Tibial nerve (tissue), 4 donors: ENCODE measurements around the gene ELF2. TPM values are rescaled to one million over a fixed set of nuclear protein-coding genes. Genes with fewer than 3 reads are reported as not detected.

Experiments used
- DNase-seq, 2 donors: peaks; one replicate each; pipeline ENCODE4 v3.0.0-alpha.2; 2019; ENCODE audit warnings: low spot score in 2 of 2
- H3K27ac ChIP-seq, 4 donors: fragments of 200-600 bp; sonication (generic) in 3 of 4; one replicate each; pipeline ENCODE4 v1.5.1; 2017 to 2019; ENCODE audit warnings: mild to moderate bottlenecking in 1 of 4
- H3K27me3 ChIP-seq, 2 donors: fragments of 200-600 bp; sonication (generic) in 1 of 2; one replicate each; pipeline versions ENCODE4 v1.5.1 to v1.6.0; 2017 to 2019
- H3K36me3 ChIP-seq, 3 donors: fragments of 200-600 bp; sonication (generic); one replicate each; pipeline ENCODE4 v1.5.1; 2018 to 2019
- H3K4me1 ChIP-seq, 4 donors: fragments of 200-600 bp; sonication (generic) in 3 of 4; one replicate each; pipeline ENCODE4 v1.5.1; 2017 to 2019
- H3K4me3 ChIP-seq, 4 donors: fragments of 200-600 bp; sonication (generic) in 3 of 4; one replicate each; pipeline ENCODE4 v1.5.1; 2017 to 2019; ENCODE audit warnings: mild to moderate bottlenecking in 1 of 4, moderate library complexity in 1 of 4
- H3K9me3 ChIP-seq, 4 donors: fragments of 200-600 bp; sonication (generic) in 3 of 4; one replicate each; pipeline ENCODE4 v1.5.1; 2017 to 2019
- EP300 ChIP-seq, 2 donors: sonication (generic); formaldehyde crosslinking; IDR thresholded peaks; one replicate each; pipeline ENCODE4 v1.6.1; 2017; ENCODE audit warnings: antibody characterized with exemption in 2 of 2, mild to moderate bottlenecking in 1 of 2
- POLR2A ChIP-seq, 2 donors: fragments of 450-650 bp; IDR thresholded peaks; one replicate each; pipeline ENCODE4 v1.6.1; 2017; ENCODE audit warnings: antibody characterized with exemption in 2 of 2, mild to moderate bottlenecking in 2 of 2, moderate library complexity in 2 of 2
- WGBS, 2 donors: methylation state at CpG; one replicate each; pipeline ENCODE4 v1.1.5; 2018; 5-methylcytosine and 5-hydroxymethylcytosine counted together
- total RNA-seq, 4 donors: library from RNA; depleted of rRNA; stranded (reverse); fragments of >200 nt; gene quantifications; one replicate each; pipeline ENCODE4 v1.1.0, GENCODE V29; 2016
- TF ChIP-seq, protein P1 (sequence below), 5 experiments: fragments of 200-600 bp in 3 of 5; fragments of 450-650 bp in 2 of 5; sonication (generic) in 3 of 5; IDR thresholded peaks; one replicate each; pipeline ENCODE4 v1.5.1; 2016 to 2019; ENCODE audit warnings: antibody characterized with exemption in 5 of 5, mild to moderate bottlenecking in 3 of 5, moderate library complexity in 2 of 5

Gene ELF2
- total RNA-seq, 4 donors from 2014 or later = 47.1 to 62.8 (median 54.1) TPM

DNA sequence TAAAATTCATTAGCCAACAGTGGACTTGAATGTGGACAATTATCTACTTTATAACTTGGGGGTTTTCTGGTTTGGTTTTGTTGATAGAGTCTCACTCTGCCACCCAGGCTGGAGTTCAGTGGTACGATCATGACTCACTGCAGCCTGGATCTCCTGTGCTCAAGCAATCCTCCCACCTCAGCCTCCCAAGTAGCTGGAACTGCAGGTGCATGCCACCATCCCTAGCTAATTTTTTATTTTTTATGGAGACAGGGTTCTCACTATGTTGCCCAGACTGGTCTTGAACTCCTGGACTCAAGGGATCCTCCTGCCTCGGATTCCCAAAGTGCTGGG is 12.4 kb upstream of the ELF2 start:
- TF ChIP-seq, protein P1, sequence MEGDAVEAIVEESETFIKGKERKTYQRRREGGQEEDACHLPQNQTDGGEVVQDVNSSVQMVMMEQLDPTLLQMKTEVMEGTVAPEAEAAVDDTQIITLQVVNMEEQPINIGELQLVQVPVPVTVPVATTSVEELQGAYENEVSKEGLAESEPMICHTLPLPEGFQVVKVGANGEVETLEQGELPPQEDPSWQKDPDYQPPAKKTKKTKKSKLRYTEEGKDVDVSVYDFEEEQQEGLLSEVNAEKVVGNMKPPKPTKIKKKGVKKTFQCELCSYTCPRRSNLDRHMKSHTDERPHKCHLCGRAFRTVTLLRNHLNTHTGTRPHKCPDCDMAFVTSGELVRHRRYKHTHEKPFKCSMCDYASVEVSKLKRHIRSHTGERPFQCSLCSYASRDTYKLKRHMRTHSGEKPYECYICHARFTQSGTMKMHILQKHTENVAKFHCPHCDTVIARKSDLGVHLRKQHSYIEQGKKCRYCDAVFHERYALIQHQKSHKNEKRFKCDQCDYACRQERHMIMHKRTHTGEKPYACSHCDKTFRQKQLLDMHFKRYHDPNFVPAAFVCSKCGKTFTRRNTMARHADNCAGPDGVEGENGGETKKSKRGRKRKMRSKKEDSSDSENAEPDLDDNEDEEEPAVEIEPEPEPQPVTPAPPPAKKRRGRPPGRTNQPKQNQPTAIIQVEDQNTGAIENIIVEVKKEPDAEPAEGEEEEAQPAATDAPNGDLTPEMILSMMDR (IDR thresholded peaks at IDR 0.05) = no peak
- TF ChIP-seq EP300 (IDR thresholded peaks at IDR 0.05) (no peak), POLR2A (IDR thresholded peaks at IDR 0.05) (no peak)
- no peak for DNase-seq
- no peak overlapping the region for H3K4me3 ChIP-seq
- H3K4me1 ChIP-seq = no peaks in the 10 kb centered on the region
- H3K27me3 ChIP-seq = no peaks in the 10 kb centered on the region
- no peak overlapping the region for H3K27ac ChIP-seq
- no peaks in the 10 kb centered on the region for H3K36me3 ChIP-seq
- H3K9me3 ChIP-seq = no peaks in the 10 kb centered on the region
- 77 to 83% methylated on average over 2 of the region's 2 CpGs for WGBS, 2 donors

DNA sequence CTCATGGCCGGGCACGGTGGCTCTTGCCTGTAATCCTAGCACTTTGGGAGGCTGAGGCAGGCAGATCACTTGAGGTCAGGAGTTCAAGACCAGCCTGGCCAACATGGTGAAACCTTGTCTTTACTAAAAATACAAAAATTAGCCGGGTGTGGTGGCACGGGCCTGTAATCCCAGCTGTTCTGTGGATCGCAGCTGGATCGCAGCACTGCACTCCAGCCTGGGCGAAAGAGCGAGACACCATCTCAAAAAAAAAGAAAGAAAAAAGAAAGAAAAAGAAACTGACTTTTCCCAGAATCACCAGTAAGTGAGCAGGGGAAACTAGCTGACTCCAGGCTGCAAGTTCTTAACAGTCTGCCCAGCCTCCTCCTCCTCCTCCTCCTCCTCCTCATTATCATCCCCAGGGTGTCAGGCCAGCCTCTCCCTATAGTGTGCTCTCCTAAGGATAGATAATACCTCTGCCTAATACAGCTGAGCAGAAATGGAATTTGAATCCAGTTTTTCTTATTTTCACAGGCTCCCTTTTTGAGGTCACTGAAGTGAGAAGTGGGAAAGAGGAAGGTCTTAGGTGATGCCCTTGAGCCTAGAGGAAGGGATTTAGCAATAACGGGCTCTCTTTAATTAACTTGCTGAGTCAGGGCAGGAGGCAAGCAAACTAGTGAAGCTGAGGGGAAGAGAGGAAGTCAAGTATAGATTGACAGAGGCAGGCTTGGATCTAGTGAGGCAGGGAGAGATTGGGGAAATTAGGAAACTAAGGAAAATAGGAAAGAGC is 11.8 kb upstream of the ELF2 start:
- H3K4me3 ChIP-seq = no peak overlapping the region
- H3K4me1 ChIP-seq = no peaks in the 10 kb centered on the region
- peak in 1 of 2 donors; percentile 39 for TF ChIP-seq EP300 (IDR thresholded peaks at IDR 0.05)
- TF ChIP-seq, protein P1 (IDR thresholded peaks at IDR 0.05) = no peak
- no peak for TF ChIP-seq POLR2A (IDR thresholded peaks at IDR 0.05)
- no peaks in the 10 kb centered on the region for H3K9me3 ChIP-seq
- 68% methylated on average over 9 of the region's 9 CpGs for WGBS, 2 donors
- no peak overlapping the region for H3K27ac ChIP-seq
- no peak for DNase-seq
- H3K36me3 ChIP-seq = no peaks in the 10 kb centered on the region
- H3K27me3 ChIP-seq = no peaks in the 10 kb centered on the region

DNA sequence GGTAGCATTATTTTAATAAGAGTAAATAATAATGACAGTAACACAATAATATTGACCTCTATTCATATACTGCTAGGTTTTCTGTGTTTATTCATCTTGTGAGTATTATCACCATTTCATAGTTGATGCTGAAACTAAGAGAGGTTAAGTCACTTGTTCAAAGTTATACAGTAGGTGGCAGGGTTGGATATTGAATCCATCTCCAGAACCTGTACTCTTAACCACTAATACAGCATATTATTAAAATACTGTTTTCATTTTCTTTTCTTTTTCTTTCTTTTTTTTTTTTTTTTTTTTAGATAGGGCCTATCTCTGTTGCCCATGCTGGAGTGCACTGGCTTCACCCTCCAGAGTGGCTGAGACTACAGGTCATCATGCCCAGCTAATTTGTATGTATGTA is 7.1 kb upstream of the ELF2 start:
- H3K4me3 ChIP-seq = no peak overlapping the region
- no peak for DNase-seq
- H3K27me3 ChIP-seq = no peaks in the 10 kb centered on the region
- no peaks in the 10 kb centered on the region for H3K36me3 ChIP-seq
- peaks cover 0 to under 1% (median 0%) of the 10 kb centered on the region in 4 donors for H3K4me1 ChIP-seq
- no peaks in the 10 kb centered on the region for H3K9me3 ChIP-seq
- H3K27ac ChIP-seq = no peak overlapping the region
- TF ChIP-seq, protein P1 (IDR thresholded peaks at IDR 0.05) = no peak

GRCh38 chr4:139177869-139178619 is 1.0 kb upstream of the ELF2 start:
- DNase-seq = peak; percentile 89 to 91
- TF ChIP-seq, protein P1 (IDR thresholded peaks at IDR 0.05) = peak in 2 of 5 experiments; percentile 15 to 29
- TF ChIP-seq POLR2A (IDR thresholded peaks at IDR 0.05) (peak; percentile 94 to 96), EP300 (IDR thresholded peaks at IDR 0.05) (peak in 1 of 2 donors; percentile 92)
- H3K36me3 ChIP-seq = no peaks in the 10 kb centered on the region
- H3K27me3 ChIP-seq = no peaks in the 10 kb centered on the region
- H3K4me3 ChIP-seq = peak overlapping the region; percentile 82 to 100 (median 94)
- peak overlapping the region; percentile 99 to 100 (median 100) for H3K27ac ChIP-seq
- no peaks in the 10 kb centered on the region for H3K9me3 ChIP-seq
- peaks cover 0 to 27% (median 3%) of the 10 kb centered on the region in 4 donors for H3K4me1 ChIP-seq
- 0% methylated on average over 47 to 65 of the region's 70 CpGs for WGBS, 2 donors
